ENCODE data around the gene DIP2A.

GRCh38 chr21:46498335-46499050, 39.8 kb downstream of the DIP2A start:
- TF ChIP-seq, protein P1, sequence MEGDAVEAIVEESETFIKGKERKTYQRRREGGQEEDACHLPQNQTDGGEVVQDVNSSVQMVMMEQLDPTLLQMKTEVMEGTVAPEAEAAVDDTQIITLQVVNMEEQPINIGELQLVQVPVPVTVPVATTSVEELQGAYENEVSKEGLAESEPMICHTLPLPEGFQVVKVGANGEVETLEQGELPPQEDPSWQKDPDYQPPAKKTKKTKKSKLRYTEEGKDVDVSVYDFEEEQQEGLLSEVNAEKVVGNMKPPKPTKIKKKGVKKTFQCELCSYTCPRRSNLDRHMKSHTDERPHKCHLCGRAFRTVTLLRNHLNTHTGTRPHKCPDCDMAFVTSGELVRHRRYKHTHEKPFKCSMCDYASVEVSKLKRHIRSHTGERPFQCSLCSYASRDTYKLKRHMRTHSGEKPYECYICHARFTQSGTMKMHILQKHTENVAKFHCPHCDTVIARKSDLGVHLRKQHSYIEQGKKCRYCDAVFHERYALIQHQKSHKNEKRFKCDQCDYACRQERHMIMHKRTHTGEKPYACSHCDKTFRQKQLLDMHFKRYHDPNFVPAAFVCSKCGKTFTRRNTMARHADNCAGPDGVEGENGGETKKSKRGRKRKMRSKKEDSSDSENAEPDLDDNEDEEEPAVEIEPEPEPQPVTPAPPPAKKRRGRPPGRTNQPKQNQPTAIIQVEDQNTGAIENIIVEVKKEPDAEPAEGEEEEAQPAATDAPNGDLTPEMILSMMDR (IDR thresholded peaks at IDR 0.05; ENCODE audit: borderline replicate concordance, extremely low read depth, low read length, poor library complexity, severe bottlenecking), result no peak
- TF ChIP-seq EZH2 (IDR thresholded peaks at IDR 0.05; ENCODE audit: borderline replicate concordance, low read depth, low read length, severe bottlenecking), result no peak

All from DND-41 (cell line).